Activated CD4-positive, alpha-beta T cell treated with anti-CD3 and anti-CD28 coated beads, Interleukin-2, amount 10 ng/mL, durations not matched to agents 24 days and 14 days (primary cell): Measurements from ENCODE around the gene ASPRV1. TPM values are rescaled to one million over a fixed set of nuclear protein-coding genes. Genes with fewer than 3 reads are reported as not detected.

ENCODE experiments used
- DNase-seq: peaks from one replicate; pipeline ENCODE4 v3.0.0; 2022
- H3K27ac Mint-ChIP-seq: one replicate; pipeline ENCODE4 v1.8.0; 2022; ENCODE audit warnings: mild to moderate bottlenecking, mixed read lengths
- H3K27me3 Mint-ChIP-seq: one replicate; pipeline ENCODE4 v1.8.0; 2022; ENCODE audit warnings: mixed read lengths
- H3K36me3 Mint-ChIP-seq: one replicate; pipeline ENCODE4 v1.8.0; 2022; ENCODE audit warnings: low read depth, mild to moderate bottlenecking, mixed read lengths
- H3K4me1 Mint-ChIP-seq: one replicate; pipeline ENCODE4 v1.8.0; 2021; ENCODE audit warnings: mixed read lengths
- H3K4me3 Mint-ChIP-seq: one replicate; pipeline ENCODE4 v1.8.0; 2022; ENCODE audit warnings: mild to moderate bottlenecking, moderate library complexity, mixed read lengths
- H3K9me3 Mint-ChIP-seq: one replicate; pipeline ENCODE4 v1.8.0; 2021; ENCODE audit warnings: mixed read lengths
- intact Hi-C: fragments of 100-400 bp; cut with micrococcal nuclease; formaldehyde crosslinking; loops from one replicate; pipeline ENCODE4 v1.15.1; 2023
- total RNA-seq: library from RNA; stranded (reverse); gene quantifications from 2 replicates; pipeline ENCODE4 v1.2.3, GENCODE V29; 2022

Gene ASPRV1
- total RNA-seq, 1 donor from 2014 or later: 0.75 TPM

DNA sequence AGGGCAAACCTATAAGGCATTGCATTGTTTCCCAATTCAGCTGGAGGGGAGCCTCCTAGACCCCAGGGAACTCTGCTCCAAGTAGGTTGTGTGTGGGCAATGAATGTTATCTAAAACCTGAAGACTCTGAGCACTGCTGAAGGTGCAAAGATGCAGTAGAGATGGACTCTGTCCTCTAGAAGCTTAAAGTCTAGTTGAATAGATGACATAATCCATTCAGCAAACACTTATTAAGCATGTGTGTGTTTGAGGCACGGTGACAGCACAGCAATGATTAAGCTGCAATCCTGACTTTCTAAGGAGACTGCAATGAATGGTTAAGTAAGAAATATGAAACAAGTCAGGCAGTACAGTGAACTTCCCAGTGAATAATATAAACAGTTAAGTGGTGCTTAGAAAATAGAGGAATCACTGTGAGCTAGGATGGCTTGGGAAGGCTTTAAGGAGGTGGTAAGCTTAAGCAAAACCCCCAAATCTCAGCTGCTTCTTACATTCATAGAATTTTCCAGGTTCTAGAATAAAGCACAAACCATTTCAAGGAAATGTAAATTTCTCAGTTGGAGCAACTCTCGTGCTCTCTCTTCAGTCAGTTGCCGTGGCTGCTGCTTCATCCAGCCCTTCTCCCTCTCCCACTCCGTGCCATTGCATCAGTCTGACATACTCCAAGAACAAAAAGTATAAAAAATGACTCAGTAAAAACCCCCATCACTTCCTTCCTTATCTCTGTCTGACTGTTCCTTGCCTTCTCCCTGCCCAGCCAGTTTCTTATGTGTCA lies 27.4 kb downstream of the ASPRV1 start:
- Mint-ChIP-seq H3K4me3 (no peak overlapping the region), H3K27ac (peak overlapping the region; percentile 0), H3K4me1 (peaks cover 28% of the 10 kb centered on the region), H3K27me3 (no peaks in the 10 kb centered on the region), H3K9me3 (no peaks in the 10 kb centered on the region), H3K36me3 (peaks cover 55% of the 10 kb centered on the region)
- intact Hi-C loops: loop anchor here (1.0 to 2.0 kb wide), 2 partner anchors 12 to 19 kb away; partner anchors contain the start of gene MXD1
- no peak for DNase-seq

GRCh38 chr2:69933254-69933828 lies 28.1 kb downstream of the ASPRV1 start:
- no peak for DNase-seq
- intact Hi-C loops: loop anchor here (2.0 kb wide), 1 partner anchor 19 kb away; the partner anchor contains the start of gene MXD1
- Mint-ChIP-seq H3K4me3 (no peak overlapping the region), H3K4me1 (peaks cover 28% of the 10 kb centered on the region), H3K36me3 (peaks cover 52% of the 10 kb centered on the region), H3K9me3 (no peaks in the 10 kb centered on the region), H3K27ac (peak overlapping the region; percentile 22), H3K27me3 (no peaks in the 10 kb centered on the region)

DNA sequence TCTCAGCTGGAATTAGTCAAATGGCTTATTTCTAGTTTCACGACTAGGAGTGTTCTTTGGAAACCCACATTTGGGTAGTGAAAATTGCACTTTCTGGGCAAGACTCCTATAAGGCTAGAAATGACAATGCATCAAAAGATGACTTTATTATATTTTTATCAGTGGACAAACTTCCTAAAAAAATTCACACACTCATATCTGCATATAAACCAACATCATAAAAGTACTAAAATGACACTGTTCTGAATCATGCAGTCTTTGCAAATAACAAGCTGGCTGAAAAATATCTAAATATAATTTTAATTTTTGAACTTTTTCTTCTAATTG lies 28.9 kb downstream of the ASPRV1 start:
- H3K4me1 Mint-ChIP-seq: peaks cover 28% of the 10 kb centered on the region
- DNase-seq: no peak
- intact Hi-C loops: loop anchor here (2.0 kb wide), 1 partner anchor 18 kb away; the partner anchor contains the start of gene MXD1
- H3K36me3 Mint-ChIP-seq: peaks cover 51% of the 10 kb centered on the region
- H3K4me3 Mint-ChIP-seq: no peak overlapping the region
- no peaks in the 10 kb centered on the region for H3K9me3 Mint-ChIP-seq
- peak overlapping the region; percentile 82 for H3K27ac Mint-ChIP-seq
- no peaks in the 10 kb centered on the region for H3K27me3 Mint-ChIP-seq

DNA sequence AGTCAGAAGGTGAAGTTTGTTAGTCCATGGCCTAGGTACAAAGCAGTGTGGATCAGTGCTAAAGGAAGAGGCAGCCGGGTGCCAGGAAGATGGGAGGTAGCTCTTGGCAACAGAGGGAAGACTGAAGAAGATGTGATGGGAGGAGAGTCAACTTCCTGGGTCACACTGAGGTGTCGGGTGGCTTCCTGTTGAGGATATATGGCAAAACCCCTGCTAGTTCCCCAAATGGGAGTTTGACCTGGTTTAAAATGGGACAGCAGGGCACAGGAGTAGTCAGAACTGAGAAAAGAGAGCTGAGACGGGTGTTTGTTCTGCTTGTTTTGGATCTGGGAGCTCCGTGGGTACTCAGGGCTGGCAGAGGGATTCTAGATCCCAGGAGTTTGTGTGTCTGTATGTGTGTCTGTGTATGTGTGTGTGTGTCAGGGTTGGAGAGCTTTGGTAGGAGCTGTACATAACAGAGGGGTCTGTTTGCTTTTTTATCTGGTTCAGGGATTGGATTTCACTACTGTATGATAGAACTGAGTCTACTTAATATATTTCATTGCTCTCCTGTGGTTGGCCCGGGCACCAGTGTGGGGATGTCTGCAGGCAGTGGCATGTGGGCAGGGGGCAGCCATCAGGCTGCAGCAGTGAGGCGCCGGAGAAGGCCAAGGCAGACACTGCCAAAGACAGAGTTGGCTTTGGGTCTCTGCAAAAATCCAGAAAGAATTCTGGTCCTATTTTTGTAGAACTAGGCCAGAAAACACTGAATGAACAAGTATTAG lies 29.4 kb downstream of the ASPRV1 start:
- Mint-ChIP-seq H3K4me3 (peak overlapping the region; percentile 0), H3K9me3 (no peaks in the 10 kb centered on the region), H3K36me3 (peaks cover 51% of the 10 kb centered on the region), H3K27ac (peak overlapping the region; percentile 82), H3K27me3 (no peaks in the 10 kb centered on the region), H3K4me1 (peaks cover 30% of the 10 kb centered on the region)
- no peak for DNase-seq
- intact Hi-C loops: loop anchor here (2.0 kb wide), 1 partner anchor 17 kb away; the partner anchor contains the start of gene MXD1

- peaks cover 43% of the 10 kb centered on the region for H3K36me3 Mint-ChIP-seq
- intact Hi-C loops: no loop called here
- H3K4me3 Mint-ChIP-seq: no peak overlapping the region
- no peaks in the 10 kb centered on the region for H3K9me3 Mint-ChIP-seq
- H3K4me1 Mint-ChIP-seq: peaks cover 22% of the 10 kb centered on the region
- H3K27ac Mint-ChIP-seq: no peak overlapping the region
- H3K27me3 Mint-ChIP-seq: no peaks in the 10 kb centered on the region
- DNase-seq: no peak
Observed at GRCh38 chr2:69926849-69927515, 34.4 kb downstream of the ASPRV1 start.

GRCh38 chr2:69923116-69923515 lies 38.3 kb downstream of the ASPRV1 start:
- Mint-ChIP-seq H3K4me1 (peaks cover 18% of the 10 kb centered on the region), H3K9me3 (no peaks in the 10 kb centered on the region), H3K36me3 (peaks cover 43% of the 10 kb centered on the region), H3K27ac (no peak overlapping the region), H3K4me3 (no peak overlapping the region), H3K27me3 (no peaks in the 10 kb centered on the region)
- intact Hi-C loops: no loop called here
- DNase-seq: peak; percentile 52

DNA sequence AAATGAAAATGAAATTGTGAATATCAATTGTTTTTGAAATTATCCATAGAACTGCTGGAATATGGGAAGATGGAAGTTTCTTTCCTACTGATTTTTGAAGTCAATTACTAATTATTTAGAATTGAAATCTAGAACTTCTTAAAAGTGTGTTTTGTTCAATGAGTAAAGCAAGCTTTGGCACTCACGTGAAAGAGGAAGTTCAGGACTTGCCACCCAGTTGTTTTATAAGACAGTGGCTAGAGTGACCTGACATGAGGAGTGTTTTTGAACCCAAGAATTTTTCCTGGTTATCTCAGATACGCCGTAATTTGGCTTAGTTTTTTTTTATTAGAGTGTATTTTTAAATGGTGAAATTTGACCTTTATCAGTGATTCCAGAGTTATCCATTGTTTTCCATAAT lies 43.0 kb downstream of the ASPRV1 start:
- Mint-ChIP-seq H3K27ac (no peak overlapping the region), H3K36me3 (peaks cover 36% of the 10 kb centered on the region), H3K4me1 (peaks cover 30% of the 10 kb centered on the region), H3K4me3 (no peak overlapping the region), H3K27me3 (no peaks in the 10 kb centered on the region), H3K9me3 (no peaks in the 10 kb centered on the region)
- DNase-seq: peak; percentile 23
- intact Hi-C loops: loop anchor here (5.0 to 10.0 kb wide), 2 partner anchors 79 to 274 kb away; partner anchors contain the start of gene AAK1

DNA sequence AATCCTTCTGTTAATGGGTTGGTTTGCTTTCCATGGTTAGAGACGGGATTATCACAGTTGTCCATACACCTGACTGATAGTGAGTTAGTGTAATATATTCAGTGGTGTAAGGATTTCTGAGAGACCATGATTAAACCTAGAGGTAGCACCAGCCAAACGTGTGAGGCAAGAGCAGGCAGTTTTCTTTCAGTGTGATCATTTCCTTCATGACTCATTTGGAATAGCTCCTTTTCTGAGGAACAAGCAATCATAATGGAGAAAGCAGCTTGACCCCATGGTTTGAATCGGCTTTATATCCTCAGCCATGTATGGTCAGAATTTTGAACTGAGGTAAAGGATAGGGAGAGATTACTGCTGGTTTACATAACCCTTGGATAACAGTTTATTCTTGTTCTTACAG lies 43.6 kb downstream of the ASPRV1 start:
- peak; percentile 52 for DNase-seq
- Mint-ChIP-seq H3K36me3 (peaks cover 32% of the 10 kb centered on the region), H3K4me1 (peaks cover 28% of the 10 kb centered on the region), H3K9me3 (no peaks in the 10 kb centered on the region), H3K27ac (no peak overlapping the region), H3K4me3 (no peak overlapping the region), H3K27me3 (no peaks in the 10 kb centered on the region)
- intact Hi-C loops: loop anchor here (5.0 to 10.0 kb wide), 2 partner anchors 79 to 273 kb away; partner anchors contain the start of gene AAK1

- H3K36me3 Mint-ChIP-seq: peaks cover 24% of the 10 kb centered on the region
- H3K4me3 Mint-ChIP-seq: peak overlapping the region; percentile 85
- no peaks in the 10 kb centered on the region for H3K9me3 Mint-ChIP-seq
- no peaks in the 10 kb centered on the region for H3K27me3 Mint-ChIP-seq
- H3K27ac Mint-ChIP-seq: peak overlapping the region; percentile 64
- H3K4me1 Mint-ChIP-seq: peaks cover 29% of the 10 kb centered on the region
- DNase-seq: peak; percentile 25
- intact Hi-C loops: loop anchor here (5.0 to 10.0 kb wide), 2 partner anchors 81 to 271 kb away; partner anchors contain the start of gene AAK1
Observed at GRCh38 chr2:69916106-69916505, 45.3 kb downstream of the ASPRV1 start.

DNA sequence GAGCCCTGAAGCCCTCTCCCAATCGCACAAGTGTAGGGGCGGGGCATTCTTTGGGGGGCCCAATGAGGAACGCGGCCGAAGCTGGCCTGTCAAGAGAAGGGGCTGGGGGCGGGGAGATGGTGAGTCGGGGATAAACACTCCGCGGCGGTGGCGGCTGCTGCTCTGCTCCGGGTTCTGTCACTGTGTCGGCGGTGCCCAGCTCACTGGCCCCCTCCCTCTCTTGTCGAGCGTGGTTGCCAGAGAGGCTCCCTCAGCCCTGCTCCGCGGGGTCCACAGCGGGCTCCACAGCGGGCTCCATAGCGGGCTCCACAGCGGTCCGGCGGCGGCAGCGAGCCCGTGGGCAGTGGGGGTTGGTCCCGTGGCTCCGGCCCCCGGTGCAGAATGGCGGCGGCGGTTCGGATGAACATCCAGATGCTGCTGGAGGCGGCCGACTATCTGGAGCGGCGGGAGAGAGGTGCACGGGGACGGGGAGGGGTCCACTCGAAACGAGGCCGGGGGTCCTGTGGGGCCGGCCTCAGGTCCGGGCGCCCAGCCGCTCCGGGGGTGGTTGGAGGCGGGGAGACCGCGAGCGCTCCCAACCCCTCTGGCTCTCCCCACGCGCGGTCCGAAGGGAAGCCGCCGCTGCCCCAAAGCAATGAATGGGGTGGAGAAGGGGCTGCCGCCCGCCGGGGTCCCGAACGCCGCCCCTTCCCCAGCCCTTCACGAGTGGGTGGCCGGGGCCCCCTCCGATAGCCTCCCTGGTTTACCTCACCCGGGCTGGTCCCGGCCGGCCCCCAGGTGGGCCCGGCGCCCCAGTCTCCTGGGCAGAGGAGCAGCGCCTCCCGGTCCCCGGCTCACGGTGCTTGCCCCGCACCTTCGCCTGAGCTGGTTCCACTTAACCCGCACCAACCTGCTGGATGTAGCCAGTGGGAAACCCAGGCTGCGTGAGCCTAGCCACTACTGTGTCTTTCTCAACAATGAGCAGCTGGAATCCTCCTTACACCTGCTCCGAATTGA lies 46.2 kb downstream of the ASPRV1 start, which contains the start of gene MXD1:
Gene MXD1, plus strand, starts transcription at position 160 of the 996 bp plus-strand sequence. Its CDS starts 222 bp downstream, at position 382.
- DNase-seq: peak; percentile 79
- peak within 1 kb of the TSS; percentile 86 for H3K4me3 Mint-ChIP-seq
- peaks cover 29% of the 10 kb centered on the region for H3K4me1 Mint-ChIP-seq
- H3K9me3 Mint-ChIP-seq: no peaks in the 10 kb centered on the region
- H3K27ac Mint-ChIP-seq: peak within 1 kb of the TSS; percentile 93
- H3K36me3 Mint-ChIP-seq: peaks cover 22% of the 10 kb centered on the region
- intact Hi-C loops: loop anchor here (1.0 to 10.0 kb wide), 11 partner anchors 18 to 378 kb away; partner anchors contain the start of genes AAK1, PCBP1, SNRPG and TIA1
- H3K27me3 Mint-ChIP-seq: no peaks in the 10 kb centered on the region

- Mint-ChIP-seq H3K4me3 (peak overlapping the region; percentile 86), H3K27ac (peak overlapping the region; percentile 93), H3K36me3 (peaks cover 20% of the 10 kb centered on the region), H3K27me3 (no peaks in the 10 kb centered on the region), H3K9me3 (no peaks in the 10 kb centered on the region), H3K4me1 (peaks cover 29% of the 10 kb centered on the region)
- intact Hi-C loops: loop anchor here (1.0 to 10.0 kb wide), 10 partner anchors 18 to 378 kb away; partner anchors contain the start of genes AAK1, PCBP1, SNRPG and TIA1
- DNase-seq: peak; percentile 100
Observed at GRCh38 chr2:69914164-69914949, 47.1 kb downstream of the ASPRV1 start.
